NCI-H69 (cell line): ENCODE results near the gene ANAPC2.

Experiments used
- DNase-seq: peaks from one replicate; lab custom pipeline; 2025; lab: John Stamatoyannopoulos, UW

The ANAPC2 gene

DNA sequence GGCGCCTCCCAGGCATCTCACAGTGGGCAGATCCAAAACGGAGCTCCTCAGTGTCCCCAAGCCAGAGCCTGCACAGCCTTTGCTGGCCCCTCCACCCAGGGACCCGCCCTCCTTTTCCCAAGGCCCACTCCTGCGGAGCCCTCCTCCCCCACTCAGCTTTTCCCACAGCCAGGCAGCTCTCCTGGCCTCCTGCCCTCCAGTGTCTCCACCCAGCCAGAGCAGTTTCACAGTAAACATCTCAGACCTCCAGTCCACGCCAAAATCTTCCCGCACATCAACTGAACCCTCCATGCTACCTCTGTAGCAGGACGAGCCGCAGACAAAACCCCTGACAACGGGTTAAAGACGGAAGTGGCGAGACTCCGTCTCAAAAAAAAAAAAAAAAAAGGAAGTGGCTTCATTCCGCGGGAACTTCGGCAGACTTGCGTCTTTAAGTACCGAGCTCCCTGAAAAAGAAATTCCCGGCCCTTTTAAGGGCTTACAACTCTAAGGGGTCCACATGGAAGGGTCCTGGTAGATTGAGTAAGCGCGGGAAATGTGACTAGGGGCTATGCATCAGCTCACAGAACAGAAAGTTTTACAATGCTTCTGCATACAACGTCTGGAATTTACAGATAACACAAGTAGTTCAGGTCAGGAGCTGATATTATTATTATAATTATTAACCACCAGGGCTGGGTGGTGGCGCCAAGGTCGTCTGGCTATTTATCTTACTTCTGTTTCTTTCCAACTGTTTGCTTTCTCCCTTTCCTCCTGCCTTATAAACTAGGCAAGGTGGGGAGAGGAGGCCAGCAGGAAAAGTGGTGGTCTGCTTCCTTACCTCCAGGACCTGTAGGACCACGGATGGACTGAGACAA is 60.8 kb downstream of the ANAPC2 start:
- DNase-seq = no peak

DNA sequence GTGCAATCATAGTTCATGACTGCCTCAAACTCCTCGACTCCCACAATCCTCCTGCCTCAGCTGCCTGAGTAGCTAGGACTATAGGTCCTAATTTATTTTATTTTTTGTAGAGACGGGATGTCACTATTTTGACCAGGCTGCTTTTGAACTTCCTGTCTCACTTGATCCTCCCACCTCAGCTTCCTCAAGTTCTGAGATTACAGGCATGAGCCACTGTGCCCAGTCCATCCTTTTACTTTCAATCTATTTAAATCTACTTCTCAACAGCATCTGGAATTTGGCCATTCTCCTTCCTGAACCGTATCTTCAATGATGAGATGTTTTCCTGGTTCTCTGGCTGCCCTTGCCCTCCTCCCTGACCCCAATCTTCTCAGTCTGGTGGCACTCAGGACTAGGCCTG is 61.6 kb downstream of the ANAPC2 start:
- DNase-seq = no peak
